HG02981 (cell line): ENCODE data around the gene PUS1.
A peak's percentile ranks its signal among the peaks of the same experiment; 100 is the strongest.
"Not testable (repeated sequence)": the region's sequence is repeated elsewhere in the genome, so short reads cannot be mapped to it uniquely, and the experiment has no call there.

Source experiments
- ATAC-seq: cut with Tn5 transposase; IDR thresholded peaks from one replicate; pipeline ENCODE4 v1.9.1; 2021; ENCODE audit warnings: mild to moderate bottlenecking, moderate library complexity; ENCODE audit not compliant: unreplicated experiment

PUS1 gene

GRCh38 chr12:131933387-131933786, 4.3 kb downstream of the PUS1 start:
- no peak for ATAC-seq

- ATAC-seq, result no peak
Observed at GRCh38 chr12:131934535-131934934, 5.5 kb downstream of the PUS1 start.

GRCh38 chr12:131938082-131938481, 9.0 kb downstream of the PUS1 start:
- no peak for ATAC-seq

GRCh38 chr12:131939007-131939406, 9.9 kb downstream of the PUS1 start:
- no peak for ATAC-seq

GRCh38 chr12:131940141-131940547, 11.1 kb downstream of the PUS1 start:
- ATAC-seq, result no peak

- ATAC-seq, result no peak
Observed at GRCh38 chr12:131941116-131941986, 12.3 kb downstream of the PUS1 start.

GRCh38 chr12:131941987-131942341, 12.9 kb downstream of the PUS1 start:
- ATAC-seq, result no peak

GRCh38 chr12:131942671-131943070, 13.6 kb downstream of the PUS1 start:
- no peak for ATAC-seq

GRCh38 chr12:131943389-131943788, 14.3 kb downstream of the PUS1 start:
- ATAC-seq, result no peak

GRCh38 chr12:131943876-131944275, 14.8 kb downstream of the PUS1 start:
- no peak for ATAC-seq

GRCh38 chr12:131944601-131945251, 15.7 kb downstream of the PUS1 start:
- ATAC-seq, result no peak

GRCh38 chr12:131946757-131947156, 17.7 kb downstream of the PUS1 start:
- no peak for ATAC-seq

GRCh38 chr12:131947482-131948027, 18.5 kb downstream of the PUS1 start:
- no peak for ATAC-seq

GRCh38 chr12:131948166-131948712, 19.2 kb downstream of the PUS1 start:
- ATAC-seq, result no peak

- not testable (repeated sequence) for ATAC-seq
Observed at GRCh38 chr12:131948713-131949430, 19.8 kb downstream of the PUS1 start.

- ATAC-seq, result peak; percentile 90
Observed at GRCh38 chr12:131949431-131950181, 20.5 kb downstream of the PUS1 start, which contains the start of gene EP400. EP400 (plus strand) TSS chr12:131949942; CDS start chr12:131960620, 10,678 bp downstream.

GRCh38 chr12:131950182-131950913, 21.3 kb downstream of the PUS1 start:
- peak; percentile 23 for ATAC-seq

- not testable (repeated sequence) for ATAC-seq
Observed at GRCh38 chr12:131953810-131954209, 24.7 kb downstream of the PUS1 start.

- not testable (repeated sequence) for ATAC-seq
Observed at GRCh38 chr12:131954460-131954859, 25.4 kb downstream of the PUS1 start.
